ENCODE data around the gene TBC1D23.
"Not testable (repeated sequence)": the region's sequence is repeated elsewhere in the genome, so short reads cannot be mapped to it uniquely, and the experiment has no call there.

The TBC1D23 gene

GRCh38 chr3:100260081-100260684, 609 bp upstream of the TBC1D23 start:
- DNase-seq, result no peak

DNA sequence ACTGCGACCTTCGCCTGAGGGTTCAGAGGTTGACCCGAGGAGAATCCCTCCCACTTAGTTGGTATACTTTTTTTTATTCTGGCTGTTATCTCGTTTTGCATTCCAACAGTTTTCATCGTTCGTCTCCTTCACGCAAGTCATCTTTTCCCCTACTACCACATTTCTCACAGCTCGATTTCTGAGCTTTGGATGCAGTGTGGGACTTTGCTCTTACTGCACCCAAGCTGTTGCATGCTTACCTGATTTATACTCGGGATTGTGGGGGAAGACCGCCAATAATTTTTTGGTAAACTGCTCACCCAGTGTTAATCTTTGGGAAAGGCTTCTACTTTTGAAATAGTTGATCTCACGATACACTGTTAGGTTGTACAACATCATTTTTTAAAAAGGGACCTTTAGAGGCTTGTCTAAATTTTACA, 702 bp downstream of the TBC1D23 start:
- no peak for DNase-seq

DNA sequence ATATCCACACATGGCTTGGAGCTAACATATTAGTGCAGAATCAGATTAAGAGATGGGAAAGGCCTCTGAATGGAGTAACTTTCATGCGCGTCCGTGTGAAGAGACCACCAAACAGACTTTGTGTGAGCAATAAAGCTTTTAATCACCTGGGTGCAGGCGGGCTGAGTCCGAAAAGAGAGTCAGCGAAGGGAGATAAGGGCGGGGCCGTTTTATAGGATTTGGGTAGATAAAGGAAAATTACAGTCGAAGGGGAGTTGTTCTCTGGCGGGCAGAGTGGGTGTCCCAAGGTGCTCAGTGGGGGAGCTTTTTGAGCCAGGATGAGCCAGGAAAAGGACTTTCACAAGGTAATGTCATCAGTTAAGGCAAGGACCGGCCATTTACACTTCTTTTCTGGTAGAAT, 2.1 kb downstream of the TBC1D23 start:
- not testable (repeated sequence) for DNase-seq

- no peak for DNase-seq
Observed at GRCh38 chr3:100263583-100263982, 2.8 kb downstream of the TBC1D23 start.

GRCh38 chr3:100264242-100264641, 3.5 kb downstream of the TBC1D23 start:
- no peak for DNase-seq

DNA sequence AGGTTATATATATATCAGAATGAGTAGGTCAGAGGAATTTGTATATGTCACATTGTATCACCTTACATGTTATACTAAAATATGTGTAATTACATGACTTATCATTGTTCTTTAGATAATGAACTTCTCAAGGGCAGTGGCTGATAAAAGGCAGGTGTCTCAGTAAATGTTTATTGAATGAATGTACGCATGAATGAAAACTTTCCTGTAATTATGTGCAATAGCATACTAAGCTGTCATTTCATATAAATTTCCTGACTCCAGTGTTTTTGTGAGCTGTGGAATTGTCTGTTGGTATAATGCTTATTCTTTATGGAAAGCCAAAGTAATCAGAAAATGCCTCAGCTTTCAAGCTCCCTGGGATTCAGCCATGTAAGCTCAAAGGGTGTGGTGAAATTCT, 4.2 kb downstream of the TBC1D23 start:
- DNase-seq, result no peak

GRCh38 chr3:100266531-100266930, 5.7 kb downstream of the TBC1D23 start:
- no peak for DNase-seq

- DNase-seq, result no peak
Observed at GRCh38 chr3:100268156-100268555, 7.4 kb downstream of the TBC1D23 start.

GRCh38 chr3:100269001-100269400, 8.2 kb downstream of the TBC1D23 start:
- no peak for DNase-seq

DNA sequence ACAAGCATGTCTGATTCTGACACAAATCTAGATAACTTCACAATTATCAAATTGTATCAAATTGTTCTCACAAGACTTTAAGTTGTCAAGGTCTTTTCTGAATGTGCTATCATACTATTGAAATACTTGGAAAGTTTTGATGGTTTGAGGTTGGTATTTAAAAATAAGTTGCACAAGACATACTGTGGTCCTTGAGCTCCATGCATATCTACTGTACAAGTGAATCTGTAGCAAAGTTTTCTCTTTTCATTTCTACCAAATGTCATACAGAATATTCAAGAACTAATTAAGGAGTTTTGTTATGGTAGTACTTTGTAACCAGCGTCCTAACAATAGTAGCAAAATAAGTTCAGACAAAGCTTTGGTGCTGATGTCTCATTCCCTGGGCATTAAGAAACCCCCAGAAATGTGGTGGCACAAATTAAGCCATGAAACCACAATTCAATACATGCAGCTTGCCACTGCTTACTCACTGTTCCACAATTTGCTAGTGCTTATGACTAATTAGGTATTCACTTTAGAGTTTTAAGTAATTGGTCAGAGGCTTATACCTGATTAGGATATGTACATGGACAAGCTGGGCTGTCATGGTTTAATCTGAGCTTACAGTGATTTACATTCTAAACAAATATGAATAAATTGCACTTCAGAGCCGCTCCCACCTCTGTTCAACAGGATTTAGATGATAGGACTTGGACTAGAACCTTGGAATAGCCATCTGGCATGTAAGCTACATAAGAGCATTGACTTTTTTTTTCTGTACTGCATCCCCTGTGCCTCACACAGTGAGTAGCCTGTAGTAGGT, 8.8 kb downstream of the TBC1D23 start:
- DNase-seq, result no peak

GRCh38 chr3:100270215-100270583, 9.4 kb downstream of the TBC1D23 start:
- no peak for DNase-seq

DNA sequence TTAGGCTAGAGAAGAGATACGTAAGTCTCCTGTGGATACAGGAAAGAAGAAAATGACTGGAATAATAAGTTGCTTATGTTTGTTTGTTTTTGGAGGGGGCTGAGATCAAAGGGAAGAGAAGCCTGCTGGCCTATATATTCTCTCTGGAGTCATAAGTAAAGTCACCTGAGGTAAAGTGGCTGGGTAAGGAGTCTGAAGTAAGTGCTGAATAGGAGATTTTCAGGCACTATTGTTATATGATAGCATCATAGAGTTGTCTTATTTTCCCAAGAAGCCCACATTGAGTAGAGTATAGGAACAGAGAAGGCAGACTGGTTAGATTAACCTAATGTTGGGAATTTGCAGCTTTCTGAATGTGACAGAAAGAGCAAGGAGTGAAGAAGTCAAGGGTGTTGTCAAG, 10.7 kb downstream of the TBC1D23 start:
- no peak for DNase-seq

DNA sequence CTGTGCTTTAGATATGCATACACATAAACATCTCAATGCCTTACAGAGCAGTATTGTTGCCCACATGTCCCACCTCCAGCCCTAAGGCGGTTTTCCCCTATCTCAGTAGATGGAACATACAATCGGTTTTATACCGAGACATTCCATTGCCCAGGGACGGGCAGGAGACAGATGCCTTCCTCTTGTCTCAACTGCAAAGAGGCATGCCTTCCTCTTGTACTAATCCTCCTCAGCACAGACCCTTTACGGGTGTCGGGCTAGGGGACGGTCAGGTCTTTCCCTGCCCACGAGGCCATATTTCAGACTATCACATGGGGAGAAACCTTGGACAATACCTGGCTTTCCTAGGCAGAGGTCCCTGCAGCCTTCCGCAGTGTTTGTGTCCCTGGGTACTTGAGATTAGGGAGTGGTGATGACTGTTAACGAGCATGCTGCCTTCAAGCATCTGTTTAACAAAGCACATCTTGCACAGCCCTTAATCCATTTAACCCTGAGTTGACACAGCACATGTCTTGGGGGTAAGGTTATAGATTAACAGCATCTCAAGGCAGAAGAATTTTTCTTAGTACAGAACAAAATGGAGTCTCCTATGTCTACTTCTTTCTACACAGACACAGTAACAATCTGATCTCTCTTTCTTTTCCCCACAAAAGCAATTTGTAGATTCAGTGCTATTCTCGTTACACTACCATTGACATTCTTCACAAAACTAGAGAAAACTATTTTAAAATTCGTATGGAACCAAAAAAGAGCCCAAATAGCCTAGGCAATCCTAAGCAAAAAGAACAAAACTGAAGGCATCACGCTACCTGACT, 12.2 kb downstream of the TBC1D23 start:
- not testable (repeated sequence) for DNase-seq

- no peak for DNase-seq
Observed at GRCh38 chr3:100274361-100274760, 13.6 kb downstream of the TBC1D23 start.

DNA sequence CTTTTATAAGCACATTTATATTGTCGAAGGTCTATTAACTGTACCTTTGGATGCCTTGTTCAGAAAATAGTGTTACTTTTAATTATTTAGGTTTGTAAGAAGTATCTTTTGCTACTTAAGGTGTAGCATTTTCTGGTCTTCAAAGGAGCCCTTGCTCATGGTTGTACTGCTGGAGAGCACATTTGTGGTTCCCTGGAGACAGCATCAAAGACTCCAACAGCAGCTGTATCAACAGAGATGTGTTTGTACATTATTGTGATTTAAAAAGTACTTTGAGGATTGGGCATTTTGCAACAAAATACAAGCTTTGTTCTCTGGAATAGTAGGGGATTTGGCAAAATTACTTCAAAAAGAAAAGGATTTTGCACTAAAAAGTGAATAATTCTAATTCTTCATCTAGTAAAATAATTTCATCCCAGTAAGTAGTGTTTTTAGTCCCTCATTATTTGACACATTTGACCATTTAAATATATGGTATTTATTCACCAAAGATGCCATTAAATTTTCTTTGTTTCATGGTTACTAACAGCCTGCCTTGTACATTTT, 16.5 kb downstream of the TBC1D23 start:
- DNase-seq, result no peak

- DNase-seq, result no peak
Observed at GRCh38 chr3:100278910-100279309, 18.1 kb downstream of the TBC1D23 start.

- DNase-seq, result no peak
Observed at GRCh38 chr3:100288288-100288894, 27.6 kb downstream of the TBC1D23 start.

DNA sequence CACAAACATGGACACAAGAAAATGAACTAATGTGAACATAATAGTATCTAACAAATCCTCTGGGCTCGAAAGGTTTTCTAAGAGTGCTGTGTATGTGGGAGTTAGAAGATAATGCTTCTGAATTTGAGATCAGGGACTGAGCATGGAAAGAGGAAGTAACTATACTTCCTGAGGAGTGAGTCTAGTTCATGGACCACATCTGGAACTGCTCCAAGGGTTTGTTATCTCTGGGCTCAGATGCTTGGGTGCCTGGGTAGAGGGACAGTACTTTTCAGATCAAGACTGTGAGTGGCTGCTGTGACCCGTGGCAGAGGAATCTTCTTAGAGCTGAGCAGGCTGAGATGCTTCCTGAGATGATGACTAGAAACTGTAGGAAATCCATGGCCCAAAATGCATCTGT, 28.5 kb downstream of the TBC1D23 start:
- DNase-seq, result no peak

DNA sequence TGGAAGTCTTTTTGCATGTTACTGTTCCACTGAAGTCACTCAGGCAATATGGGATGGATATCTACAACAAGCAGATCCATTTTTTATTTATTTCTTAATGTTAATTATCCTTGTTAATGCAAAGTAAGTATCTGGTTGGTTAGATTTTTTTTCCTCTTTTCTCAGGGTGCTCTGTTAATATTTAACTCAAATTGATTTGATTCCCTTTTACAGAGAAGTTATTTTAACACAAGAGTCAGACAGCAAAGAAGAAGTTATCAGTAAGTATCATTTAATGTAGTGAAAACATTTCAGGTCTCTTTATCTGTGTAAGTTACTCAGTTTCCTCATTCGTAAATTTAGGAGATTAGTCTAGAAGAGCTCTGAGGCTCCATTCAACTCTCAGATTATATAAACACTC, 34.3 kb downstream of the TBC1D23 start:
- no peak for DNase-seq

- DNase-seq, result no peak
Observed at GRCh38 chr3:100297784-100298183, 37.0 kb downstream of the TBC1D23 start.

- DNase-seq, result no peak
Observed at GRCh38 chr3:100299016-100299415, 38.2 kb downstream of the TBC1D23 start.

DNA sequence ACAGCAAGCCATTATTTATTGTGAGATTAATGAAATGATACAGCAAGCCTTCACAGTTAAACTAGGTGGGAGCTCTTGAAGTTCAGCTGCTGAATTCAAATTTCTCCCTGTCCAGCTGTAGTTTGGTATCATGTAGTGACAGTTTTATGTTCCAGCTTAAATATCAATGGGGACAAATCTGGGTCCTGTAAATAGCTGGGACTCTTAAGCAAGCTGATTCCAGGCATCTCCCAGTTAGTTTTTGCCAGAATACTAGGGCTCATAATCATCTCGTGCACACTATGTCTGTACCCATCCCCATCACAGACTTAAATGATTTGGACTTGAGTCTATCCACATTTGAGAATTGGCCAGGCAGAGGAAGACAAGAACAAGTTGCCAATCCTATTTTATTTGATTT, 45.9 kb downstream of the TBC1D23 start:
- DNase-seq, result no peak

GRCh38 chr3:100310355-100310965, 49.7 kb downstream of the TBC1D23 start:
- no peak for DNase-seq
